Natural killer cell treated with Interleukin-12 subunit alpha and Interleukin-12 subunit beta and Interleukin-15 and Interleukin-18, amount 100 ng/mL, for 72 hours (primary cell): ENCODE results near the gene ZNF446. TPM values are rescaled to one million over a fixed set of nuclear protein-coding genes. Genes with fewer than 3 reads are reported as not detected.
"Not testable (repeated sequence)": the region's sequence is repeated elsewhere in the genome, so short reads cannot be mapped to it uniquely, and the experiment has no call there.

Experiments used
- ATAC-seq, 2 donors: fragments of 150-1000 bp; cut with Tn5 transposase in 1 of 2; sonication (Bioruptor Pico), chemical (Tn5 transposase) in 1 of 2; 2 replicates each; pipeline ENCODE4 v1.10.0; 2021
- DNase-seq: peaks from one replicate; pipeline ENCODE4 v3.0.0; 2022; ENCODE audit warnings: low spot score
- H3K27ac Mint-ChIP-seq, 2 donors: 1 replicate in 1 of 2; 2 replicates in 1 of 2; pipeline ENCODE4 v1.8.0; 2022; ENCODE audit warnings: mixed read lengths in 2 of 2, mild to moderate bottlenecking in 1 of 2, moderate library complexity in 1 of 2
- H3K27me3 Mint-ChIP-seq, 2 donors: 1 replicate in 1 of 2; 2 replicates in 1 of 2; pipeline ENCODE4 v1.8.0; 2022; ENCODE audit warnings: mixed read lengths in 2 of 2
- H3K36me3 Mint-ChIP-seq: one replicate; pipeline ENCODE4 v1.8.0; 2022; ENCODE audit warnings: mixed read lengths
- H3K4me1 Mint-ChIP-seq, 2 donors: 1 replicate in 1 of 2; 2 replicates in 1 of 2; pipeline ENCODE4 v1.8.0; 2022; ENCODE audit warnings: low read depth in 2 of 2, mixed read lengths in 2 of 2, mild to moderate bottlenecking in 1 of 2
- H3K4me3 Mint-ChIP-seq: one replicate; pipeline ENCODE4 v1.8.0; 2022; ENCODE audit warnings: mixed read lengths
- H3K9me3 Mint-ChIP-seq: 2 replicates; pipeline ENCODE4 v1.8.0; 2022; ENCODE audit warnings: mixed read lengths
- total RNA-seq, 2 donors: library from RNA; stranded (reverse); gene quantifications; one replicate each; pipeline ENCODE4 v1.2.3, GENCODE V29; 2022

The ZNF446 gene
- total RNA-seq, 2 donors from 2014 or later, result 3.9 to 5.8 TPM

- Mint-ChIP-seq H3K4me1 (peaks cover 11 to 13% of the 10 kb centered on the region in 2 donors), H3K27me3 (no peaks in the 10 kb centered on the region)
These were observed 405 bp downstream of the ZNF446 start for GRCh38 chr19:58476498-58477015.

GRCh38 chr19:58477130-58477529 is 978 bp downstream of the ZNF446 start:
- Mint-ChIP-seq H3K4me1 (peaks cover 11 to 13% of the 10 kb centered on the region in 2 donors), H3K4me3 (peak overlapping the region; percentile 88), H3K36me3 (no peaks in the 10 kb centered on the region), H3K9me3 (no peaks in the 10 kb centered on the region), H3K27me3 (no peaks in the 10 kb centered on the region), H3K27ac (peak overlapping the region; percentile 84 to 89)
- no peak for DNase-seq
- ATAC-seq, result no peak

More at GRCh38 chr19:58476498-58477015, 405 bp downstream of the ZNF446 start:
- peak overlapping the region; percentile 84 to 89 for H3K27ac Mint-ChIP-seq
- DNase-seq (no peak), ATAC-seq (no peak)
- peak overlapping the region; percentile 88 for H3K4me3 Mint-ChIP-seq
- no peaks in the 10 kb centered on the region for H3K36me3 Mint-ChIP-seq
- no peaks in the 10 kb centered on the region for H3K9me3 Mint-ChIP-seq

- DNase-seq, result no peak
- no peaks in the 10 kb centered on the region for H3K36me3 Mint-ChIP-seq
- peak overlapping the region in 1 of 2 donors; percentile 84 for H3K27ac Mint-ChIP-seq
- H3K9me3 Mint-ChIP-seq, result no peaks in the 10 kb centered on the region
- H3K4me3 Mint-ChIP-seq, result no peak overlapping the region
- ATAC-seq, result no peak
- no peaks in the 10 kb centered on the region for H3K27me3 Mint-ChIP-seq
- H3K4me1 Mint-ChIP-seq, result peaks cover 11 to 13% of the 10 kb centered on the region in 2 donors
These were observed 1.7 kb downstream of the ZNF446 start for GRCh38 chr19:58477871-58478270.

- Mint-ChIP-seq H3K4me1 (peaks cover 11 to 13% of the 10 kb centered on the region in 2 donors), H3K27ac (no peak overlapping the region)
These were observed 3.2 kb downstream of the ZNF446 start for GRCh38 chr19:58479303-58479702.

GRCh38 chr19:58479736-58480480 is 3.8 kb downstream of the ZNF446 start:
- H3K27ac Mint-ChIP-seq, result no peak overlapping the region

More at GRCh38 chr19:58479303-58479702, 3.2 kb downstream of the ZNF446 start:
- Mint-ChIP-seq H3K4me3 (no peak overlapping the region), H3K36me3 (no peaks in the 10 kb centered on the region), H3K27me3 (no peaks in the 10 kb centered on the region), H3K9me3 (no peaks in the 10 kb centered on the region)
- no peak for ATAC-seq
- DNase-seq, result no peak

GRCh38 chr19:58480481-58480830 is 4.3 kb downstream of the ZNF446 start:
- no peak for DNase-seq
- Mint-ChIP-seq H3K27ac (no peak overlapping the region), H3K27me3 (no peaks in the 10 kb centered on the region), H3K4me1 (peaks cover 6 to 7% of the 10 kb centered on the region in 2 donors), H3K9me3 (no peaks in the 10 kb centered on the region), H3K4me3 (no peak overlapping the region), H3K36me3 (no peaks in the 10 kb centered on the region)
- ATAC-seq, result no peak

More at GRCh38 chr19:58479736-58480480, 3.8 kb downstream of the ZNF446 start:
- Mint-ChIP-seq H3K9me3 (no peaks in the 10 kb centered on the region), H3K27me3 (no peaks in the 10 kb centered on the region), H3K4me3 (no peak overlapping the region), H3K36me3 (no peaks in the 10 kb centered on the region), H3K4me1 (peaks cover 9 to 11% of the 10 kb centered on the region in 2 donors)
- ATAC-seq (no peak), DNase-seq (no peak)

GRCh38 chr19:58480831-58481230 is 4.7 kb downstream of the ZNF446 start:
- Mint-ChIP-seq H3K27me3 (no peaks in the 10 kb centered on the region), H3K36me3 (no peaks in the 10 kb centered on the region), H3K27ac (no peak overlapping the region), H3K4me3 (no peak overlapping the region), H3K4me1 (peaks cover 6 to 7% of the 10 kb centered on the region in 2 donors), H3K9me3 (no peaks in the 10 kb centered on the region)
- no peak for ATAC-seq
- DNase-seq, result no peak

GRCh38 chr19:58482372-58482771 is 6.2 kb downstream of the ZNF446 start:
- no peak for DNase-seq
- Mint-ChIP-seq H3K27ac (no peak overlapping the region), H3K4me3 (no peak overlapping the region), H3K27me3 (no peaks in the 10 kb centered on the region), H3K4me1 (no peaks in the 10 kb centered on the region), H3K36me3 (no peaks in the 10 kb centered on the region), H3K9me3 (no peaks in the 10 kb centered on the region)
- ATAC-seq, result no peak

- Mint-ChIP-seq H3K27ac (no peak overlapping the region), H3K9me3 (no peaks in the 10 kb centered on the region)
- no peak for ATAC-seq
These were observed 7.6 kb downstream of the ZNF446 start for GRCh38 chr19:58483776-58484175.

GRCh38 chr19:58484349-58484748 is 8.2 kb downstream of the ZNF446 start:
- not testable (repeated sequence) for H3K27ac Mint-ChIP-seq, ATAC-seq, H3K27me3 Mint-ChIP-seq, H3K4me3 Mint-ChIP-seq, H3K4me1 Mint-ChIP-seq, H3K9me3 Mint-ChIP-seq, DNase-seq, H3K36me3 Mint-ChIP-seq

More at GRCh38 chr19:58483776-58484175, 7.6 kb downstream of the ZNF446 start:
- no peaks in the 10 kb centered on the region for H3K4me1 Mint-ChIP-seq
- no peak for DNase-seq
- H3K36me3 Mint-ChIP-seq, result no peaks in the 10 kb centered on the region
- H3K4me3 Mint-ChIP-seq, result no peak overlapping the region
- no peaks in the 10 kb centered on the region for H3K27me3 Mint-ChIP-seq

GRCh38 chr19:58491393-58491792 is 15.2 kb downstream of the ZNF446 start:
- H3K36me3 Mint-ChIP-seq, result no peaks in the 10 kb centered on the region
- H3K9me3 Mint-ChIP-seq, result no peaks in the 10 kb centered on the region
- DNase-seq (no peak), ATAC-seq (no peak)
- peak overlapping the region; percentile 25 for H3K4me3 Mint-ChIP-seq
- H3K4me1 Mint-ChIP-seq, result peaks cover 0 to 6% of the 10 kb centered on the region in 2 donors
- H3K27ac Mint-ChIP-seq, result no peak overlapping the region
- H3K27me3 Mint-ChIP-seq, result no peaks in the 10 kb centered on the region

GRCh38 chr19:58492265-58492664 is 16.1 kb downstream of the ZNF446 start:
- no peak for ATAC-seq
- Mint-ChIP-seq H3K27me3 (no peaks in the 10 kb centered on the region), H3K4me3 (no peak overlapping the region), H3K36me3 (no peaks in the 10 kb centered on the region), H3K9me3 (no peaks in the 10 kb centered on the region), H3K27ac (no peak overlapping the region), H3K4me1 (peaks cover 4 to 6% of the 10 kb centered on the region in 2 donors)
- no peak for DNase-seq

- H3K27ac Mint-ChIP-seq, result no peak overlapping the region
- ATAC-seq (no peak), DNase-seq (no peak)
- H3K4me3 Mint-ChIP-seq, result peak overlapping the region; percentile 34
- no peaks in the 10 kb centered on the region for H3K27me3 Mint-ChIP-seq
- peaks cover 12 to 17% of the 10 kb centered on the region in 2 donors for H3K4me1 Mint-ChIP-seq
- peaks cover 6% of the 10 kb centered on the region for H3K36me3 Mint-ChIP-seq
- H3K9me3 Mint-ChIP-seq, result peaks cover 6% of the 10 kb centered on the region
These were observed 21.6 kb downstream of the ZNF446 start for GRCh38 chr19:58497634-58498170.

GRCh38 chr19:58498316-58499020 is 22.3 kb downstream of the ZNF446 start:
- H3K4me1 Mint-ChIP-seq, result peaks cover 12 to 17% of the 10 kb centered on the region in 2 donors
- peaks cover 6% of the 10 kb centered on the region for H3K9me3 Mint-ChIP-seq
- H3K4me3 Mint-ChIP-seq, result peak overlapping the region; percentile 96
- no peaks in the 10 kb centered on the region for H3K27me3 Mint-ChIP-seq
- H3K27ac Mint-ChIP-seq, result peak overlapping the region; percentile 88 to 90
- H3K36me3 Mint-ChIP-seq, result peaks cover 6% of the 10 kb centered on the region
- no peak for ATAC-seq
- no peak for DNase-seq
